ENCODE measurements around the gene SHISA9. TPM values are rescaled to one million over a fixed set of nuclear protein-coding genes. Genes with fewer than 3 reads are reported as not detected.

SHISA9 gene
- total RNA-seq, 1 donor from 2014 or later, result 96.6 TPM

GRCh38 chr16:13189250-13189649 lies 287.9 kb downstream of the SHISA9 start:
- H3K9me3 Mint-ChIP-seq (ENCODE audit: unreplicated experiment), result peaks cover 5% of the 10 kb centered on the region
- H3K4me3 Mint-ChIP-seq (ENCODE audit: unreplicated experiment), result no peak overlapping the region
- TF ChIP-seq, protein P1, sequence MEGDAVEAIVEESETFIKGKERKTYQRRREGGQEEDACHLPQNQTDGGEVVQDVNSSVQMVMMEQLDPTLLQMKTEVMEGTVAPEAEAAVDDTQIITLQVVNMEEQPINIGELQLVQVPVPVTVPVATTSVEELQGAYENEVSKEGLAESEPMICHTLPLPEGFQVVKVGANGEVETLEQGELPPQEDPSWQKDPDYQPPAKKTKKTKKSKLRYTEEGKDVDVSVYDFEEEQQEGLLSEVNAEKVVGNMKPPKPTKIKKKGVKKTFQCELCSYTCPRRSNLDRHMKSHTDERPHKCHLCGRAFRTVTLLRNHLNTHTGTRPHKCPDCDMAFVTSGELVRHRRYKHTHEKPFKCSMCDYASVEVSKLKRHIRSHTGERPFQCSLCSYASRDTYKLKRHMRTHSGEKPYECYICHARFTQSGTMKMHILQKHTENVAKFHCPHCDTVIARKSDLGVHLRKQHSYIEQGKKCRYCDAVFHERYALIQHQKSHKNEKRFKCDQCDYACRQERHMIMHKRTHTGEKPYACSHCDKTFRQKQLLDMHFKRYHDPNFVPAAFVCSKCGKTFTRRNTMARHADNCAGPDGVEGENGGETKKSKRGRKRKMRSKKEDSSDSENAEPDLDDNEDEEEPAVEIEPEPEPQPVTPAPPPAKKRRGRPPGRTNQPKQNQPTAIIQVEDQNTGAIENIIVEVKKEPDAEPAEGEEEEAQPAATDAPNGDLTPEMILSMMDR (IDR thresholded peaks at IDR 0.05; ENCODE audit: partially characterized antibody, unreplicated experiment), result no peak
- H3K27ac Mint-ChIP-seq (ENCODE audit: unreplicated experiment), result no peak overlapping the region
- no peak for DNase-seq
- peaks cover 5% of the 10 kb centered on the region for H3K36me3 Mint-ChIP-seq (ENCODE audit: unreplicated experiment)
- no peaks in the 10 kb centered on the region for H3K27me3 Mint-ChIP-seq (ENCODE audit: unreplicated experiment)
- H3K4me1 Mint-ChIP-seq (ENCODE audit: low read depth, unreplicated experiment), result peaks cover 3% of the 10 kb centered on the region

GRCh38 chr16:13193721-13194120 lies 292.3 kb downstream of the SHISA9 start:
- peaks cover 5% of the 10 kb centered on the region for H3K36me3 Mint-ChIP-seq (ENCODE audit: unreplicated experiment)
- H3K9me3 Mint-ChIP-seq (ENCODE audit: unreplicated experiment), result peaks cover 5% of the 10 kb centered on the region
- H3K4me1 Mint-ChIP-seq (ENCODE audit: low read depth, unreplicated experiment), result peaks cover 3% of the 10 kb centered on the region
- TF ChIP-seq, protein P1 (IDR thresholded peaks at IDR 0.05; ENCODE audit: partially characterized antibody, unreplicated experiment), result no peak
- no peak for DNase-seq
- no peak overlapping the region for H3K4me3 Mint-ChIP-seq (ENCODE audit: unreplicated experiment)
- no peak overlapping the region for H3K27ac Mint-ChIP-seq (ENCODE audit: unreplicated experiment)
- H3K27me3 Mint-ChIP-seq (ENCODE audit: unreplicated experiment), result no peaks in the 10 kb centered on the region

- H3K27me3 Mint-ChIP-seq (ENCODE audit: unreplicated experiment), result no peaks in the 10 kb centered on the region
These were observed 293.4 kb downstream of the SHISA9 start for GRCh38 chr16:13194766-13195165.

DNA sequence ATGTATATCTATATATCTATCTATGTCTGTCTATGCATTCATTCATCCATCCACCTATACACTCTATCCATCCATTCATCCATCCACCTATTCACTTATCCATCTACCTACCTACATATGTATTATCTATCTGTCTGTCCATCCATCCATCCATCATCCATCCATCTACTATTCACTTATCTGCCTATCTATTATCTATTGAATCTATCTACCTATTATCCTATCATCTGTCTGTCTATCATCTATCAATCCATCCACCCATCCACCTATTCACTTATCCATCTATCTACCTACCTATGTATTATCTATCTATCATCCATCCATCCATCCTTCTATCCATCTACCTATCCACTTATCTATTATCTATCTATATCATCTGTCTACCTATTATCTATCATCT lies 302.3 kb downstream of the SHISA9 start:
- Mint-ChIP-seq H3K27ac (ENCODE audit: unreplicated experiment) (no peak overlapping the region), H3K4me1 (ENCODE audit: low read depth, unreplicated experiment) (no peaks in the 10 kb centered on the region), H3K4me3 (ENCODE audit: unreplicated experiment) (no peak overlapping the region), H3K9me3 (ENCODE audit: unreplicated experiment) (no peaks in the 10 kb centered on the region), H3K27me3 (ENCODE audit: unreplicated experiment) (peaks cover 2% of the 10 kb centered on the region), H3K36me3 (ENCODE audit: unreplicated experiment) (no peaks in the 10 kb centered on the region)
- no peak for DNase-seq
- TF ChIP-seq, protein P1 (IDR thresholded peaks at IDR 0.05; ENCODE audit: partially characterized antibody, unreplicated experiment), result no peak

More at GRCh38 chr16:13194766-13195165, 293.4 kb downstream of the SHISA9 start:
- no peak overlapping the region for H3K4me3 Mint-ChIP-seq (ENCODE audit: unreplicated experiment)
- no peak overlapping the region for H3K27ac Mint-ChIP-seq (ENCODE audit: unreplicated experiment)
- peaks cover 5% of the 10 kb centered on the region for H3K36me3 Mint-ChIP-seq (ENCODE audit: unreplicated experiment)
- TF ChIP-seq, protein P1 (IDR thresholded peaks at IDR 0.05; ENCODE audit: partially characterized antibody, unreplicated experiment), result no peak
- H3K4me1 Mint-ChIP-seq (ENCODE audit: low read depth, unreplicated experiment), result peaks cover 3% of the 10 kb centered on the region
- H3K9me3 Mint-ChIP-seq (ENCODE audit: unreplicated experiment), result peaks cover 5% of the 10 kb centered on the region
- DNase-seq, result no peak

DNA sequence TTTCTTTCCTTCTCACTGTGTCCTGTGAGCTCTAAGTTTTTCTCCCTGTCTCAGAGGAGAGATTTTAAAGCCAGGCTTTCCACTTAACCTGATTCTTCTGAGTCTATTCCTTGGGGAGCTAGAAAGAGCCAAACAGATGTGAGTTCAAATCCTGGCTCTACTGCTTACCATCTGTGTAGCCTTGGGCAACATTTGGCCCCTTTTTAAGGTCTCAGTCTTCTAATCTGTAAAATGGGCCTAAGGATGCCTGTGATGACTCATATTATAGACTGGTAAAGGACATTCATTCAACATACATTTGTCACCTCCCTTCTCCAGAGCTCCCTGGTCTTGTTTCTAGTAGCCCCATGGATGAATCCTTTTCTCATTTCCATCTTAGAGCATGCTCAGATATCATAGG lies 304.0 kb downstream of the SHISA9 start:
- Mint-ChIP-seq H3K4me3 (ENCODE audit: unreplicated experiment) (no peak overlapping the region), H3K4me1 (ENCODE audit: low read depth, unreplicated experiment) (no peaks in the 10 kb centered on the region), H3K9me3 (ENCODE audit: unreplicated experiment) (no peaks in the 10 kb centered on the region), H3K36me3 (ENCODE audit: unreplicated experiment) (no peaks in the 10 kb centered on the region), H3K27me3 (ENCODE audit: unreplicated experiment) (peaks cover 2% of the 10 kb centered on the region), H3K27ac (ENCODE audit: unreplicated experiment) (no peak overlapping the region)
- DNase-seq, result no peak
- TF ChIP-seq, protein P1 (IDR thresholded peaks at IDR 0.05; ENCODE audit: partially characterized antibody, unreplicated experiment), result no peak

All from glutamatergic neuron (in vitro differentiated cells).